Hepatic stellate cell (primary cell): ENCODE results near the gene DOCK10.
A peak's percentile ranks its signal among the peaks of the same experiment; 100 is the strongest.

ENCODE experiments used
- DNase-seq: peaks from one replicate; pipeline ENCODE4 v3.0.0; 2011; ENCODE audit warnings: low spot score

DOCK10 gene

GRCh38 chr2:225041207-225041850 lies 939 bp downstream of the DOCK10 start:
- DNase-seq, result peak; percentile 40

- no peak for DNase-seq
Measured at GRCh38 chr2:225040856-225041206, 1.4 kb downstream of the DOCK10 start.

- DNase-seq, result no peak
Measured at GRCh38 chr2:225040142-225040541, 2.1 kb downstream of the DOCK10 start.

- no peak for DNase-seq
Measured at GRCh38 chr2:225038231-225038523, 4.1 kb downstream of the DOCK10 start.

- no peak for DNase-seq
Measured at GRCh38 chr2:225037415-225038230, 4.6 kb downstream of the DOCK10 start.

GRCh38 chr2:225036431-225036830 lies 5.8 kb downstream of the DOCK10 start:
- DNase-seq, result no peak

- no peak for DNase-seq
Measured at GRCh38 chr2:225033440-225034318, 8.6 kb downstream of the DOCK10 start.

- no peak for DNase-seq
Measured at GRCh38 chr2:225032246-225032645, 10.0 kb downstream of the DOCK10 start.

GRCh38 chr2:225031599-225031998 lies 10.7 kb downstream of the DOCK10 start:
- DNase-seq, result no peak

- no peak for DNase-seq
Measured at GRCh38 chr2:225030893-225031292, 11.4 kb downstream of the DOCK10 start.

- DNase-seq, result no peak
Measured at GRCh38 chr2:225030203-225030602, 12.1 kb downstream of the DOCK10 start.

GRCh38 chr2:225028572-225028971 lies 13.7 kb downstream of the DOCK10 start:
- no peak for DNase-seq

- no peak for DNase-seq
Measured at GRCh38 chr2:225027061-225027762, 15.1 kb downstream of the DOCK10 start.

GRCh38 chr2:225025917-225026571 lies 16.2 kb downstream of the DOCK10 start:
- peak; percentile 48 for DNase-seq

GRCh38 chr2:225022188-225022587 lies 20.1 kb downstream of the DOCK10 start:
- no peak for DNase-seq

GRCh38 chr2:225020168-225020849 lies 22.0 kb downstream of the DOCK10 start:
- no peak for DNase-seq

- DNase-seq, result no peak
Measured at GRCh38 chr2:225019105-225019504, 23.2 kb downstream of the DOCK10 start.

- DNase-seq, result no peak
Measured at GRCh38 chr2:225017713-225018112, 24.6 kb downstream of the DOCK10 start.

- no peak for DNase-seq
Measured at GRCh38 chr2:225017098-225017685, 25.1 kb downstream of the DOCK10 start.

GRCh38 chr2:225013425-225014365 lies 28.6 kb downstream of the DOCK10 start:
- no peak for DNase-seq
